AG04450 (cell line): ENCODE results near the gene CHST11. TPM values are rescaled to one million over a fixed set of nuclear protein-coding genes. Genes with fewer than 3 reads are reported as not detected.

Experiments used
- CTCF ChIA-PET: fragments of 300-600, 350-600 bp; formaldehyde crosslinking; extraction: SDS; loops from one replicate; lab custom pipeline; 2022; ENCODE audit warnings: antibody characterized with exemption, inconsistent platforms; lab: Charles Lee
- POLR2A ChIA-PET: fragments of 350-600 bp; formaldehyde crosslinking; extraction: SDS; loops from one replicate; lab custom pipeline; 2021; ENCODE audit warnings: antibody characterized with exemption, inconsistent platforms; lab: Yijun Ruan, JAX
- DNase-seq: peaks from one replicate; pipeline ENCODE4 v3.0.0-alpha.2; 2011; ENCODE audit warnings: low read depth, low spot score
- H3K27ac ChIP-seq: one replicate; pipeline ENCODE4 v1.5.1; 2012; ENCODE audit warnings: low read depth, low read length, control low read depth
- H3K27me3 ChIP-seq: one replicate; pipeline ENCODE4 v1.6.0; 2012; ENCODE audit warnings: low read length; ENCODE audit not compliant: control insufficient read depth, insufficient read depth
- H3K4me3 ChIP-seq: 2 replicates; pipeline ENCODE4 v1.5.1; 2011; ENCODE audit warnings: mild to moderate bottlenecking, low read depth, low read length, control low read depth
- H3K9me3 ChIP-seq: 2 replicates; pipeline ENCODE4 v1.5.1; 2012; ENCODE audit warnings: low read length; ENCODE audit not compliant: control insufficient read depth, insufficient read depth
- polyA plus RNA-seq: library from polyadenylated mRNA; depleted of rRNA; stranded (reverse); fragments of >200 nt; gene quantifications from 2 replicates; pipeline ENCODE4 v1.2.3, GENCODE V29; 2011
- TF ChIP-seq, protein P1 (sequence below): IDR thresholded peaks from 2 replicates; pipeline ENCODE4 v1.5.1; 2011; ENCODE audit warnings: low read depth, low read length, control low read depth, inconsistent platforms

Gene CHST11
- polyA plus RNA-seq, 1 experiment = 2.7 TPM

DNA sequence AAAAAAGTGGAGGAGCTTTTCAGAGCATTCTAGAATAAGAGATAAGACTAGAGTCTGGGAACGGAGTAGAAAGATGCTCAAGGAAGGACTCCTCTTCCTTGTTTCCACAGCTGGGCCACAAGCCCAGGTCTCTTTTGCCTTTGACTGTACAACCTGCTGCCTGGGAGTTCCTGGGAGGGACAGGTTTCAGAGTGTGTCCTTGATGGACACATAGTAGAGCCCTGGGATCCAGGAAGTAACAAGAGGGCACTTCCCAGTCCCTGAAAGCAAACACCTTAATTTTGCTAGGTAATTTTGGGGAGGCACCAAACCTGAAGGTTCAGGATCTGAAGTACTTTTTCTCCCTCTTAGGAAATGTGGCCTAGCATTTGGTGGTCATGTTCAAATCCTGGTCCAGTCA is 44.4 kb downstream of the CHST11 start:
- TF ChIP-seq, protein P1, sequence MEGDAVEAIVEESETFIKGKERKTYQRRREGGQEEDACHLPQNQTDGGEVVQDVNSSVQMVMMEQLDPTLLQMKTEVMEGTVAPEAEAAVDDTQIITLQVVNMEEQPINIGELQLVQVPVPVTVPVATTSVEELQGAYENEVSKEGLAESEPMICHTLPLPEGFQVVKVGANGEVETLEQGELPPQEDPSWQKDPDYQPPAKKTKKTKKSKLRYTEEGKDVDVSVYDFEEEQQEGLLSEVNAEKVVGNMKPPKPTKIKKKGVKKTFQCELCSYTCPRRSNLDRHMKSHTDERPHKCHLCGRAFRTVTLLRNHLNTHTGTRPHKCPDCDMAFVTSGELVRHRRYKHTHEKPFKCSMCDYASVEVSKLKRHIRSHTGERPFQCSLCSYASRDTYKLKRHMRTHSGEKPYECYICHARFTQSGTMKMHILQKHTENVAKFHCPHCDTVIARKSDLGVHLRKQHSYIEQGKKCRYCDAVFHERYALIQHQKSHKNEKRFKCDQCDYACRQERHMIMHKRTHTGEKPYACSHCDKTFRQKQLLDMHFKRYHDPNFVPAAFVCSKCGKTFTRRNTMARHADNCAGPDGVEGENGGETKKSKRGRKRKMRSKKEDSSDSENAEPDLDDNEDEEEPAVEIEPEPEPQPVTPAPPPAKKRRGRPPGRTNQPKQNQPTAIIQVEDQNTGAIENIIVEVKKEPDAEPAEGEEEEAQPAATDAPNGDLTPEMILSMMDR = no peak
- Histone ChIP-seq H3K27ac (no peak overlapping the region), H3K27me3 (no peaks in the 10 kb centered on the region), H3K4me3 (no peak overlapping the region), H3K9me3 (no peaks in the 10 kb centered on the region)
- ChIA-PET CTCF (interaction anchor here (1.4 kb wide), 1 partner anchor 119 kb away, joined by 5 read pairs; no protein-coding TSS in a partner anchor), POLR2A (no interaction called here)
- DNase-seq = no peak

DNA sequence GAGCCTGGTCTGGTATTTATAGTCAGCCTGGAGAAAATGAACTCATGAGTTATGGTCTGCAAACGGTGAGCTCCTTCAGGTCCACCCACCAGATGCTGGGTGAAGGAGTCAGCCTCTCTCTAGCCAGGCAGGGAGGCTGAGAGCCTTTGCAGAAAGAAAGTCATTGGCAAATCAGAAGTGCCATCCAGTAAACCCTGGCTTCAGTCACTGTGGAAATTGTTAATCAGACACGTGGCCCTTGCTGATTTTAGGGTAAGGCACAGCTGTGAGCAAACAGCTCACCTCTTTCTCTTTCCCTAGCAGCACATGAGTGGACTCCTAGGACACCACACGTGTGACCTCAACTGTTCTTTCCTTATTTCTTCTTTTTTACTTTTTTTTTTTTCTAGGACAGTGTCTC is 44.9 kb downstream of the CHST11 start:
- TF ChIP-seq, protein P1 = no peak
- peaks cover under 1% of the 10 kb centered on the region for H3K27me3 ChIP-seq
- H3K9me3 ChIP-seq = no peaks in the 10 kb centered on the region
- H3K4me3 ChIP-seq = no peak overlapping the region
- ChIA-PET POLR2A (no interaction called here), CTCF (interaction anchor here (0.6 kb wide), 1 partner anchor 42 kb away, joined by 4 read pairs; no protein-coding TSS in a partner anchor)
- DNase-seq = no peak
- H3K27ac ChIP-seq = no peak overlapping the region

DNA sequence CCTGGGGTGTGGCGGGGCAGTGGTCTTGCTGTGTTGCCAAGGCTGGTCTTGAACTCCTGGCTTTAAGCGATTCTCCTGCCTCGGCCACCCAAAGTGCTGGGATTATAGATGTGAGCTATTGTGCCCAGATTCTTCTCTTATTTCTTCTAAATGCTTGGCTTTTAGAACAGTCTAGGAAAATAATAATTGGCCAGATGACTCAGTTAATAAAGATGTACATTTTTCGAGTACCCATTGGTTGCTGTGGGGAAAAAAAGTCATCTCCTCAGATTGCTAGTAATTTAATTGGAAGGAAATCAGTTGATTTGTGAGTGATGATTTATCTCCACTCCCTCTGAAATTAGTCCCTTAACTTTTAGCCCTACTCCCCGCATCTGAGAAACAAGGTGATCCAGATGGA is 45.5 kb downstream of the CHST11 start:
- POLR2A ChIA-PET = no interaction called here
- CTCF ChIA-PET = interaction anchor here (0.6 kb wide), 1 partner anchor 43 kb away, joined by 4 read pairs; no protein-coding TSS in a partner anchor
- TF ChIP-seq, protein P1 = no peak

DNA sequence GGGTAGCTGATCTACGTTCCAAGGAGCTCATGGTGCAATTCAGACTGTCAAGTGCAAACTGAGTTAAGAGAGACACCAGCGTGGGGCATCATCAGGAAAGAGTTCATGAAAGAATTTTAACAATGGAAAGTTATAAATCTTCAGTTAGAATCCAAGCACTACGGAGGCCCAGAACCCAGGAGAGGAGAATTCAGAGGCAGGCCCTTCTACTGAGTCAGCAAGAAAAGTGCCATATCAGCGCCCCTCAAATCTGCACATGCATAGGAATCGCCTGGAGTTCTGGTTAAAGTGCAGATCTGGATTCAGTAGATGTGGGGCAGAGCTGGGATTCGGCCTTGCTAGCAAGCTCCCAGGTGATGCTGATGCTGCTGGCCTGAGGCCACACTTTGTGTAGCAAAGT is 45.9 kb downstream of the CHST11 start:
- no peak for DNase-seq
- H3K4me3 ChIP-seq = no peak overlapping the region
- H3K27ac ChIP-seq = no peak overlapping the region
- H3K9me3 ChIP-seq = peaks cover 8% of the 10 kb centered on the region
- TF ChIP-seq, protein P1 = no peak
- ChIA-PET POLR2A (no interaction called here), CTCF (no interaction called here)
- peaks cover 9% of the 10 kb centered on the region for H3K27me3 ChIP-seq

More for the DNA sequence above, 45.5 kb downstream of the CHST11 start:
- Histone ChIP-seq H3K27me3 (peaks cover 5% of the 10 kb centered on the region), H3K27ac (no peak overlapping the region), H3K4me3 (no peak overlapping the region), H3K9me3 (peaks cover 4% of the 10 kb centered on the region)
- DNase-seq = no peak

DNA sequence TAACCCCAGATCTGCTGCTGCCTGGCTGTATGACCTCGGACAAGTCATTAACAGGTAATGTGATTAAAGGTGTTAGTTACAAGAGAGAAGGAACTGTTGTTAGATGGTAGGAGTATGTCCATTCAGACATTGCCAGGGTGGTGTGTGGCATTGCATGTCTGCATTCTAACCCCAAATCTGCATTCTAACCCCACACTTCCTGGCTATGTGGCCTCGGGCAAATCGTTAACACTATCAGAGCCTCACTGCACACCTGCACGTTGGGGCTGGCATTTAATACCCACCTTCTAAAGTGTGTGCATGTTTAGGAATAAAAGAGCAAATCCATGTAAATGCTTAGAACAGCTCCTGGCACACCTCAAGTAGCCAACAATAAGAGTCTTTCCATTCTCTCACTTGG is 46.4 kb downstream of the CHST11 start:
- peaks cover 9% of the 10 kb centered on the region for H3K27me3 ChIP-seq
- TF ChIP-seq, protein P1 = no peak
- no peak overlapping the region for H3K27ac ChIP-seq
- ChIA-PET CTCF (no interaction called here), POLR2A (no interaction called here)
- no peak overlapping the region for H3K4me3 ChIP-seq
- DNase-seq = no peak
- peaks cover 12% of the 10 kb centered on the region for H3K9me3 ChIP-seq
